WTC11 (cell line): Measurements from ENCODE around the gene ADGB.

Experiments used
- CBFB ChIP-seq: sonication (generic); formaldehyde crosslinking; IDR thresholded peaks from 2 replicates; pipeline ENCODE4 v1.8.1; 2022; ENCODE audit warnings: mild to moderate bottlenecking, low read depth, missing genetic modification reagents
- ESRRA ChIP-seq: sonication (generic); formaldehyde crosslinking; IDR thresholded peaks from 2 replicates; pipeline ENCODE4 v1.8.1; 2022; ENCODE audit warnings: mild to moderate bottlenecking, missing genetic modification reagents, borderline replicate concordance
- HMGA2 ChIP-seq: fragments of 250-450 bp; sonication (Bioruptor Pico); IDR thresholded peaks from 2 replicates; pipeline ENCODE4 v1.4.0; 2021; ENCODE audit warnings: mild to moderate bottlenecking, moderate library complexity
- SMAD3 ChIP-seq: sonication (generic); formaldehyde crosslinking; IDR thresholded peaks from 2 replicates; pipeline ENCODE4 v1.8.0; 2022; ENCODE audit warnings: missing genetic modification reagents, mild to moderate bottlenecking, borderline replicate concordance
- SP1 ChIP-seq: sonication (generic); formaldehyde crosslinking; conservative IDR thresholded peaks from 2 replicates; pipeline ENCODE4 v1.8.1; 2022; ENCODE audit warnings: missing genetic modification reagents
- TEAD4 ChIP-seq: sonication (generic); formaldehyde crosslinking; IDR thresholded peaks from 2 replicates; pipeline ENCODE4 v1.8.0; 2022; ENCODE audit warnings: mild to moderate bottlenecking, missing genetic modification reagents
- TP53 ChIP-seq: sonication (generic); formaldehyde crosslinking; IDR thresholded peaks from 2 replicates; pipeline ENCODE4 v1.8.1; 2023; ENCODE audit warnings: mild to moderate bottlenecking, missing genetic modification reagents
- TF ChIP-seq, protein P1 (sequence below): fragments of 200-600 bp; IDR thresholded peaks from 2 replicates; pipeline ENCODE4 v1.8.0; 2022; ENCODE audit warnings: antibody characterized with exemption
- TF ChIP-seq, protein P2 (sequence below): sonication (generic); formaldehyde crosslinking; IDR thresholded peaks from 2 replicates; pipeline ENCODE4 v1.8.1; 2023; ENCODE audit warnings: mild to moderate bottlenecking, missing genetic modification reagents
- TF ChIP-seq, protein P3 (sequence below): sonication (generic); formaldehyde crosslinking; IDR thresholded peaks from 2 replicates; pipeline ENCODE4 v1.8.1; 2023; ENCODE audit warnings: mild to moderate bottlenecking, moderate library complexity, missing genetic modification reagents
- TF ChIP-seq, protein P4 (sequence below): sonication (generic); formaldehyde crosslinking; IDR thresholded peaks from 2 replicates; pipeline ENCODE4 v1.8.0; 2022; ENCODE audit warnings: mild to moderate bottlenecking, missing genetic modification reagents
- TF ChIP-seq, protein P5 (sequence below): sonication (generic); formaldehyde crosslinking; IDR thresholded peaks from 2 replicates; pipeline ENCODE4 v1.8.1; 2022; ENCODE audit warnings: missing genetic modification reagents, borderline replicate concordance

DNA sequence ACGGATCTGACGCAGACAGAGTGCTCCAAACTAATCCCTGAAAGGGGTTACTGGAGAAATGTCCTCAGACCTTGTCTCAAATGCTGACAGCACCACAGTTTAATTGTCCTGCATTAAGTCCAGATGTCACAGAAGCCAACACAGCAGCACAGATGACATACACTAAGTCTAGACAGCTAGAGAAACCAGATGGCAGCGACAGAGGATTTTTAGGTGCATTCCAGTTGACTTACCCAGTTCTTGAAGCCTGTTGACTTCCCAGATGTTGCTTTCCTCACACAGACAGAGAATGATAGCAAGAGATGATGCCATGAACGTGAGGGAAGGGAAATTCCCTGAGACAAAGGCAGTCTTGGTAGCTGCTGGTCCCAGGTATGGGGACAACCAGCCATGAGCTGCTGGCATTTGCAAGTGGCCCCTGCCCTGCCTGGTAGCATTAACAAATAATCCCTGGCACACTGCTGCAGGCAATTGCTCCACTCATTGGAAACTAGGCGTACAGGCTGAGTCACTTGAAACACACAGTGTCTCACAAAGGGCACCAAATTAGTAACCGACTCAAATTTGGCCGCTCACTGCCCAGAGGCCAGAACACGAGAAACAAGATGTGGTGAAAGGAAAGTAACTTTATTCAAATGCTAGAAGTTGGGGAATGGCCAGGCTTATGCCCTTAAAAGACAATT, 52.2 kb downstream of the ADGB start:
- no peak for TF ChIP-seq SMAD3 (CRISPR knock-in tag)
- TF ChIP-seq, protein P1, sequence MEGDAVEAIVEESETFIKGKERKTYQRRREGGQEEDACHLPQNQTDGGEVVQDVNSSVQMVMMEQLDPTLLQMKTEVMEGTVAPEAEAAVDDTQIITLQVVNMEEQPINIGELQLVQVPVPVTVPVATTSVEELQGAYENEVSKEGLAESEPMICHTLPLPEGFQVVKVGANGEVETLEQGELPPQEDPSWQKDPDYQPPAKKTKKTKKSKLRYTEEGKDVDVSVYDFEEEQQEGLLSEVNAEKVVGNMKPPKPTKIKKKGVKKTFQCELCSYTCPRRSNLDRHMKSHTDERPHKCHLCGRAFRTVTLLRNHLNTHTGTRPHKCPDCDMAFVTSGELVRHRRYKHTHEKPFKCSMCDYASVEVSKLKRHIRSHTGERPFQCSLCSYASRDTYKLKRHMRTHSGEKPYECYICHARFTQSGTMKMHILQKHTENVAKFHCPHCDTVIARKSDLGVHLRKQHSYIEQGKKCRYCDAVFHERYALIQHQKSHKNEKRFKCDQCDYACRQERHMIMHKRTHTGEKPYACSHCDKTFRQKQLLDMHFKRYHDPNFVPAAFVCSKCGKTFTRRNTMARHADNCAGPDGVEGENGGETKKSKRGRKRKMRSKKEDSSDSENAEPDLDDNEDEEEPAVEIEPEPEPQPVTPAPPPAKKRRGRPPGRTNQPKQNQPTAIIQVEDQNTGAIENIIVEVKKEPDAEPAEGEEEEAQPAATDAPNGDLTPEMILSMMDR = no peak
- TF ChIP-seq, protein P2, sequence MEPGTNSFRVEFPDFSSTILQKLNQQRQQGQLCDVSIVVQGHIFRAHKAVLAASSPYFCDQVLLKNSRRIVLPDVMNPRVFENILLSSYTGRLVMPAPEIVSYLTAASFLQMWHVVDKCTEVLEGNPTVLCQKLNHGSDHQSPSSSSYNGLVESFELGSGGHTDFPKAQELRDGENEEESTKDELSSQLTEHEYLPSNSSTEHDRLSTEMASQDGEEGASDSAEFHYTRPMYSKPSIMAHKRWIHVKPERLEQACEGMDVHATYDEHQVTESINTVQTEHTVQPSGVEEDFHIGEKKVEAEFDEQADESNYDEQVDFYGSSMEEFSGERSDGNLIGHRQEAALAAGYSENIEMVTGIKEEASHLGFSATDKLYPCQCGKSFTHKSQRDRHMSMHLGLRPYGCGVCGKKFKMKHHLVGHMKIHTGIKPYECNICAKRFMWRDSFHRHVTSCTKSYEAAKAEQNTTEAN (CRISPR knock-in tag) = no peak
- TF ChIP-seq TP53 = no peak
- TF ChIP-seq ESRRA (CRISPR knock-in tag) = no peak
- no peak for TF ChIP-seq SP1 (CRISPR knock-in tag)
- TF ChIP-seq, protein P3, sequence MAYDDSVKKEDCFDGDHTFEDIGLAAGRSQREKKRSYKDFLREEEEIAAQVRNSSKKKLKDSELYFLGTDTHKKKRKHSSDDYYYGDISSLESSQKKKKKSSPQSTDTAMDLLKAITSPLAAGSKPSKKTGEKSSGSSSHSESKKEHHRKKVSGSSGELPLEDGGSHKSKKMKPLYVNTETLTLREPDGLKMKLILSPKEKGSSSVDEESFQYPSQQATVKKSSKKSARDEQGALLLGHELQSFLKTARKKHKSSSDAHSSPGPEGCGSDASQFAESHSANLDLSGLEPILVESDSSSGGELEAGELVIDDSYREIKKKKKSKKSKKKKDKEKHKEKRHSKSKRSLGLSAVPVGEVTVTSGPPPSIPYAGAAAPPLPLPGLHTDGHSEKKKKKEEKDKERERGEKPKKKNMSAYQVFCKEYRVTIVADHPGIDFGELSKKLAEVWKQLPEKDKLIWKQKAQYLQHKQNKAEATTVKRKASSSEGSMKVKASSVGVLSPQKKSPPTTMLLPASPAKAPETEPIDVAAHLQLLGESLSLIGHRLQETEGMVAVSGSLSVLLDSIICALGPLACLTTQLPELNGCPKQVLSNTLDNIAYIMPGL = no peak
- TF ChIP-seq, protein P4, sequence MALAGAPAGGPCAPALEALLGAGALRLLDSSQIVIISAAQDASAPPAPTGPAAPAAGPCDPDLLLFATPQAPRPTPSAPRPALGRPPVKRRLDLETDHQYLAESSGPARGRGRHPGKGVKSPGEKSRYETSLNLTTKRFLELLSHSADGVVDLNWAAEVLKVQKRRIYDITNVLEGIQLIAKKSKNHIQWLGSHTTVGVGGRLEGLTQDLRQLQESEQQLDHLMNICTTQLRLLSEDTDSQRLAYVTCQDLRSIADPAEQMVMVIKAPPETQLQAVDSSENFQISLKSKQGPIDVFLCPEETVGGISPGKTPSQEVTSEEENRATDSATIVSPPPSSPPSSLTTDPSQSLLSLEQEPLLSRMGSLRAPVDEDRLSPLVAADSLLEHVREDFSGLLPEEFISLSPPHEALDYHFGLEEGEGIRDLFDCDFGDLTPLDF = no peak
- TF ChIP-seq TEAD4 (CRISPR knock-in tag) = no peak
- no peak for TF ChIP-seq CBFB (CRISPR knock-in tag)
- TF ChIP-seq, protein P5, sequence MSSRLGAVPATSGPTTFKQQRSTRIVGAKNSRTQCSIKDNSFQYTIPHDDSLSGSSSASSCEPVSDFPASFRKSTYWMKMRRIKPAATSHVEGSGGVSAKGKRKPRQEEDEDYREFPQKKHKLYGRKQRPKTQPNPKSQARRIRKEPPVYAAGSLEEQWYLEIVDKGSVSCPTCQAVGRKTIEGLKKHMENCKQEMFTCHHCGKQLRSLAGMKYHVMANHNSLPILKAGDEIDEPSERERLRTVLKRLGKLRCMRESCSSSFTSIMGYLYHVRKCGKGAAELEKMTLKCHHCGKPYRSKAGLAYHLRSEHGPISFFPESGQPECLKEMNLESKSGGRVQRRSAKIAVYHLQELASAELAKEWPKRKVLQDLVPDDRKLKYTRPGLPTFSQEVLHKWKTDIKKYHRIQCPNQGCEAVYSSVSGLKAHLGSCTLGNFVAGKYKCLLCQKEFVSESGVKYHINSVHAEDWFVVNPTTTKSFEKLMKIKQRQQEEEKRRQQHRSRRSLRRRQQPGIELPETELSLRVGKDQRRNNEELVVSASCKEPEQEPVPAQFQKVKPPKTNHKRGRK (CRISPR knock-in tag) = no peak
- TF ChIP-seq HMGA2 (CRISPR knock-in tag) = no peak
